ENCODE results near the gene ARPP21.

DNA sequence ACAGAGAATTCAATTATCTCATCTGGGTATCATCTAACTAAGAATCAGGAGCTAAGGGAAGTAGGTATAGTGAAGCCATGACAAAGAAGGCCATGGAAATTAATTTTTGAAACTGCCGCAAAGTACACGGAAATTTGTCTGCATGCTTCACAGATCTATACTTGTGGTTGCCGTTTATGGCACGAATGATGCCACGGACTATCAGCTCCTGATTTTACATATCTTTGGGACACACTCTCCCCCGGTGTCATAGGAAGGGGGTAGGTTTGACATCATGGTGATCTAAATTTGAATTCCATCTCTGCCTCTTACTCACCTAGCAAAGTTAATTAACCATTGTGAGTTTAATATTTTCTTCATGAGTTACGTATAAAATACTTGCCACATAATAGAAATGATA, 14.0 kb downstream of the ARPP21 start:
- TF ChIP-seq, protein P1, sequence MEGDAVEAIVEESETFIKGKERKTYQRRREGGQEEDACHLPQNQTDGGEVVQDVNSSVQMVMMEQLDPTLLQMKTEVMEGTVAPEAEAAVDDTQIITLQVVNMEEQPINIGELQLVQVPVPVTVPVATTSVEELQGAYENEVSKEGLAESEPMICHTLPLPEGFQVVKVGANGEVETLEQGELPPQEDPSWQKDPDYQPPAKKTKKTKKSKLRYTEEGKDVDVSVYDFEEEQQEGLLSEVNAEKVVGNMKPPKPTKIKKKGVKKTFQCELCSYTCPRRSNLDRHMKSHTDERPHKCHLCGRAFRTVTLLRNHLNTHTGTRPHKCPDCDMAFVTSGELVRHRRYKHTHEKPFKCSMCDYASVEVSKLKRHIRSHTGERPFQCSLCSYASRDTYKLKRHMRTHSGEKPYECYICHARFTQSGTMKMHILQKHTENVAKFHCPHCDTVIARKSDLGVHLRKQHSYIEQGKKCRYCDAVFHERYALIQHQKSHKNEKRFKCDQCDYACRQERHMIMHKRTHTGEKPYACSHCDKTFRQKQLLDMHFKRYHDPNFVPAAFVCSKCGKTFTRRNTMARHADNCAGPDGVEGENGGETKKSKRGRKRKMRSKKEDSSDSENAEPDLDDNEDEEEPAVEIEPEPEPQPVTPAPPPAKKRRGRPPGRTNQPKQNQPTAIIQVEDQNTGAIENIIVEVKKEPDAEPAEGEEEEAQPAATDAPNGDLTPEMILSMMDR (conservative IDR thresholded peaks at IDR 0.05; ENCODE audit: low read depth, low read length), result no peak
- TF ChIP-seq EZH2 (IDR thresholded peaks at IDR 0.05; ENCODE audit: low read length, unreplicated experiment) (no peak), EZH2phosphoT487 (IDR thresholded peaks at IDR 0.05; ENCODE audit: borderline replicate concordance, low read length) (no peak)
